ENCODE results near the gene CTNND2.

The CTNND2 gene

GRCh38 chr5:11300736-11301135 is 603.5 kb downstream of the CTNND2 start:
- DNase-seq: no peak

- no peak for DNase-seq
Measured at GRCh38 chr5:11298877-11299276, 605.4 kb downstream of the CTNND2 start.

- DNase-seq: no peak
Measured at GRCh38 chr5:11293523-11293922, 610.7 kb downstream of the CTNND2 start.

GRCh38 chr5:11292648-11293356 is 611.4 kb downstream of the CTNND2 start:
- no peak for DNase-seq

- no peak for DNase-seq
Measured at GRCh38 chr5:11289733-11290132, 614.5 kb downstream of the CTNND2 start.

- DNase-seq: no peak
Measured at GRCh38 chr5:11289208-11289607, 615.0 kb downstream of the CTNND2 start.

GRCh38 chr5:11281842-11282241 is 622.4 kb downstream of the CTNND2 start:
- no peak for DNase-seq

- no peak for DNase-seq
Measured at GRCh38 chr5:11277323-11277722, 626.9 kb downstream of the CTNND2 start.

- DNase-seq: no peak
Measured at GRCh38 chr5:11273180-11273903, 630.9 kb downstream of the CTNND2 start.

- no peak for DNase-seq
Measured at GRCh38 chr5:11269515-11269914, 634.7 kb downstream of the CTNND2 start.

GRCh38 chr5:11268891-11269290 is 635.4 kb downstream of the CTNND2 start:
- DNase-seq: no peak

GRCh38 chr5:11266331-11266730 is 637.9 kb downstream of the CTNND2 start:
- DNase-seq: no peak

GRCh38 chr5:11261241-11261640 is 643.0 kb downstream of the CTNND2 start:
- DNase-seq: no peak

GRCh38 chr5:11258001-11258400 is 646.2 kb downstream of the CTNND2 start:
- DNase-seq: no peak

- DNase-seq: no peak
Measured at GRCh38 chr5:11252523-11252922, 651.7 kb downstream of the CTNND2 start.

GRCh38 chr5:11252075-11252474 is 652.2 kb downstream of the CTNND2 start:
- DNase-seq: no peak

- DNase-seq: no peak
Measured at GRCh38 chr5:11251247-11251646, 653.0 kb downstream of the CTNND2 start.

- no peak for DNase-seq
Measured at GRCh38 chr5:11248966-11249365, 655.3 kb downstream of the CTNND2 start.

- no peak for DNase-seq
Measured at GRCh38 chr5:11247224-11247623, 657.0 kb downstream of the CTNND2 start.

GRCh38 chr5:11240293-11241190 is 663.7 kb downstream of the CTNND2 start:
- DNase-seq: no peak

GRCh38 chr5:11239261-11240015 is 664.8 kb downstream of the CTNND2 start:
- DNase-seq: no peak

- DNase-seq: no peak
Measured at GRCh38 chr5:11234501-11234911, 669.7 kb downstream of the CTNND2 start.

GRCh38 chr5:11230890-11231289 is 673.4 kb downstream of the CTNND2 start:
- no peak for DNase-seq
